ACHN (cell line): Measurements from ENCODE around the gene PLXNA1.

Experiments used
- DNase-seq: peaks from one replicate; pipeline ENCODE4 v3.0.0-alpha.2; 2015
- in situ Hi-C: cut with HindIII; loops from 2 replicates; pipeline ENCODE4 v1.10.0; 2017; ENCODE audit warnings: low sequenced_read_pairs, low pct_ligation_motif_present, low pct_unique_long_range_greater_than_20kb

Gene PLXNA1

GRCh38 chr3:126963261-126964190 is 19.4 kb upstream of the PLXNA1 start:
- in situ Hi-C loops: no loop called here
- DNase-seq: no peak

DNA sequence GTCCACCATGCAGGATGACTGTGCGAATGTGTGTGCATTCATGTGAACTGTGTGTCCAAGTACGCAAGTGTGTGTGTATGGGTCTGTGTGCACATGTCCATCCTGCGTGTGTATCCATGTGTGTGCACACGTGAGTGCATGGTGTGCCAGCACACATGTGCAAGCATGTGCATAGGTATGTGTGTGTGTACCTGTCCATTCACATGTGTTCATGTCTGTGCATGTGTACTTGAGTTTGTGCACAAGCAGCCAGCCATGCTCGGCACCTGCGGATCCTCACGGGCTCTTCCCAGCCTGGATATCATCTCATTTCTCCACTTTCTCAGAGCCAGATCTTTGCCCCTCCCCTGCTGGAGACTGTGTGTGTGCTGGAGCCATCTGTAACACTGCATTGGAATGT is 18.7 kb upstream of the PLXNA1 start:
- in situ Hi-C loops: no loop called here
- no peak for DNase-seq

GRCh38 chr3:126964950-126965349 is 18.0 kb upstream of the PLXNA1 start:
- in situ Hi-C loops: no loop called here
- DNase-seq: no peak

DNA sequence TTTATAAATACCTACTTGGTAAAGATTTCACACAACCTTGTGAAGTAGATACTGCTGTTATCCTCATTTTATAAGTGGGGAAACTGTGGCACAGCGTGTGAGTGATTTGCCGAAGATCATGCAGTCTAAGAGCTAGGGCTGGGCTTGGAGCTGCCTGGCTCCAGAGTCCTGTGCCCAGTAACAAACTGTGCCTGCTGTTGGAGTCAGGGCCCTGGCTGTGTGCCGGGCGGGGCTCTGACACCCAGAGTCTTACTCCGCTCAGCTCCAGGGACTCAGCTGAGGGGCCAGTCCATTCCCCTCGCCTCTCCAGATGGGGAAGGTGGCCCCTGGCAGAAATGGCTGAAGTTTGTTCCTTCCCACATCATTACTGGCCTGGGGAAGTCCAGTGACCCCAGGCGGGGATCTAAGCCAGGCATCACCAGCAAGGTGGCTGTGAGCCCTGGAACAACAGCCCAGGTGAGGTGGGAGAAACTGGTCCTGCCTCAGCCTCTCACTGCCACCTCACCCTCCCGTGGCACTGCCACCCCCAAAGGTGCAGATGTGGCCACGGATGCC is 17.3 kb upstream of the PLXNA1 start:
- in situ Hi-C loops: no loop called here
- no peak for DNase-seq

DNA sequence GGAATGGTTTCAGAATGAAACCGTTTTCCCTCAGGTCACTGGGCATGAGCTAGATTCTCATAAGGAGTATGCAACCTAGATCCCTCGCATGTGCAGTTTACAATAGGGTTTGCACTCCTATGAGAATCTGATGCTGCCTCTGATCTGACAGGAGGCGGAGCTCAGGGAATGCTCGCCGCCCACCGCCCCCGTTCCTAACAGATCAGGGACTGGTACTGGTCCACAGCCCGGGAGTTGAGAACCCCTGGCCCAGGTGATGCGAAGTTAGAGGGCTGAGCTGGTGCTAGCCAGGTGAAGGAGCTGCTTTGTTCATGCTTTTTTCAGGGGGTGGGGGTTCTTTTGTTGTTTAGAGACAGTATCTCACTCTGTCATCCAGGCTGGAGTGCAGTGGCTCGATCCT is 15.5 kb upstream of the PLXNA1 start:
- in situ Hi-C loops: no loop called here
- no peak for DNase-seq

DNA sequence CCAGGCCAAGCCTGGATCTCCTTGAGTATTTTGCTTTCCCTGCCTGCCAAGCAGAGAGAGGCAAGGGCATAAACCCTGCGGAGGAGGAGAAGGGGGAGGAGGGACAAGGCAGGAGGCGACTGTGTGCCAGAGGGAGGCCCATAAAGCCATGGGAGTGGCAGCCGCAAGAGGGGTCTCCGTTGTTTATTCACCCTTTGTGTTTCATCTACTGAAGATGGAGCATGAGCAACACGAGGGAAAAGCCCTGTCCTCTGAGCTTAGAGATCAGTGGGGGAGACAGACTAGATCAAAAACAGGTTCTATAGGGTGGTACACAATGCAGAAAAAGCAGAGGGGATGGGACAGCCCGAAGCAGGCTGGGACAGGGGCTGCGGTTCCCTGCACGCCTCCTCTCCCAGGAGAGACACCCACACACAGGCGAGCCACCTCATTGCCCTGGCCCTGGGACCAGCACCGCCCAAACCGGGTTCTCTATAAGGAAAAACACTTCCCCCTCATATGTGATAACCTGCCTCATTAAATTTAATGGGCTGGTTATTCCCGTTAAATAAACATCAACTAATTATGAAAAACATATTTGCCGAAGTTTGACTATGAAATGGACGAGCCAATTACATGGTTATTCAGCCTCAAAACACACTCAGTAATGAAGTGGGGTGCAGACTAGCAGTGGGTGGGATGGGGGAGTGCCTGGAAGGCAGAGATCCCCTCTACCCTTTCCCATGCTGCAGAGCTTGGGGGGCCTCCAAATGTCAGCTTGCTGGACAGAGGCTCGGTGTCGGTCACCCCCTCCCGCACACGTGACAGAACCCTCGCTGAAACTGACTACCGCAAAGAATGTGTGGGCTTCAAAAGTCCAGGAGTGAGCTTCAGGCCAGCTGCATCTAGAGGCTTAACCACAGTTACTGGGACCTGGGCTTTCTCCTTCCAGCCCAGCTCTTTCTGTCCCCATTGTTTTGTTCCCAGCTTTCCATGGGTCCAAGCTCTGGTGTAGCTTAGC is 14.2 kb upstream of the PLXNA1 start:
- no peak for DNase-seq

GRCh38 chr3:126969586-126969985 is 13.3 kb upstream of the PLXNA1 start:
- in situ Hi-C loops: no loop called here
- DNase-seq: peak; percentile 3

More for the DNA sequence above, 14.2 kb upstream of the PLXNA1 start:
- in situ Hi-C loops: no loop called here

DNA sequence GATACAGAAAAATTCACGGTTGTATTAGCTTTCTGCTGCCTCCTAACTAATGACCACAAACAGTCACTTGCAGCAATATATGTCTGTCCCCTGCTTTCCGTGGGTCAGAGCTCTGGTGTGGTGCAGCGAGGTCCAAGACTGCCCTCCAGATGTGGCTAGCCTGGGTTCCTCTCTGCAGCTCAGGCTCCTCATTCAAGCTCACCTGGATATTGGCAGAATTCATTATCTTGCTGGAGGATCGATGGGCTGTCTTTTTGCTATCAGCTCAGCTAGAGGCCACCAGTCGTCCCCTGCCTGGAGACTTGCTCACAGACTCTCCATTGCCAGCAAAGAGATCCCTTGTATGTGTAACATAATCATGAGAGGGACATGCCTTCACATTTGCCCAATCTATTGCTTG is 12.8 kb upstream of the PLXNA1 start:
- in situ Hi-C loops: no loop called here
- DNase-seq: no peak

DNA sequence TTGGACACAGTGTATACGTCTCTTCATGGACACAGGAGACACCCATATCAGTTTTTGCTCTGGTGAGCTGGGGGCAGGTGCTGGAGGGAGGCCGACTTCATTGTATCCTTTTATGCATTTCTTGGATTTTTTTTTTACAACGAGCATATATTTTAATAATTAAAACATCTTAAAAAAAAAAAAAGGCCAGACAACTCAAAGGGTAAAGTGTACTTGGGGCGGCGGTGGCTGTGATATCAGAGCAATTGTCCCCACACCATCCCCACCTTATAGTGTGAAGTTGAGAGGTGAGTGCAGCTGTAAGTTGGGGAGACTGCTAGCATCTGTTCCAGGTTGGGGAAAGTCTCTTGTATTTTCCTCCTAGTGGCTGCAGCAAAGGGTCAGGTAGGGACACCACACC is 12.0 kb upstream of the PLXNA1 start:
- no peak for DNase-seq
- in situ Hi-C loops: no loop called here

DNA sequence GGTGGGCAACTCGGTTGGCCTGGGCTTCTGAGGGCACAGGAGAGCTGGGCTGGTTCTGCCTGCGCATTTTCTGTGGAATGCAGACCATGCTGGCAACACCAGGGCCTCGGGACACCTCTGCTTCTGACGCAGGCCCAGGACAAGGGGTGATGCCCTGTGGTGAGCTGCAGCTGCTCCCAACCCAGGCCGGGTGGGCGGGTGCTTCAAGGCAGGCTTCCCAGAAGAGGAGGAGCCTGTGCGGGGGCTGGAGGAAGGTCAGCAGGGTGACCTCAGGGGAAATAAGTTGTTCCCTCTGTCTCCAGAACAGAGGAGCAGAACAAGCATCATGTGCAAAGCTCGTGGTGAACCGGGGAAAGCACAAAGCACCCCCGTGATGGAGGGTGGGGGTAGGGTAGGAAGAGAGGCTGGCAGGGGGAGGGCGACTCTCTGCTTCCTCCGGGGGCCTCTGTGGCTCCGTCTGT is 11.0 kb upstream of the PLXNA1 start:
- in situ Hi-C loops: no loop called here
- DNase-seq: no peak

DNA sequence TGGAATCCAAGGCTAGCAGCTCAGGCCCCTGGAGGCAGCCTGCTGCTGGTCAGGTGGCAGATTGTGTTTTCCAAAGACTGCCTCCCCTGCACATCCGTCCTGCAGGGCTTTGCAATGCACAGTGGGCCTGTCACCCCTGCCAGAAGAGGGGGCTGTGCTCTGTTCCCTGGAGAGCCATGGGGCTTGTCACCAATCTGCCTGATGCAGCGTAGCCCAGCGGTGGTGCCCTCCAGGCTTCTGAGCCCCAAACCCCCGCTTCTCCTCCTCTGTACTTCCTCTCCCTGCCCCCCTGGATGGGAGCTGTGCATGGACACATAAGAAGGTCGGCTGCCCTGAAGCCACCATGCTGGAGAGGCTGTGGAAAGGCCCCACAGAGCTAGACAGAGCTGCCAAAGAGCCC is 10.0 kb upstream of the PLXNA1 start:
- in situ Hi-C loops: no loop called here

DNA sequence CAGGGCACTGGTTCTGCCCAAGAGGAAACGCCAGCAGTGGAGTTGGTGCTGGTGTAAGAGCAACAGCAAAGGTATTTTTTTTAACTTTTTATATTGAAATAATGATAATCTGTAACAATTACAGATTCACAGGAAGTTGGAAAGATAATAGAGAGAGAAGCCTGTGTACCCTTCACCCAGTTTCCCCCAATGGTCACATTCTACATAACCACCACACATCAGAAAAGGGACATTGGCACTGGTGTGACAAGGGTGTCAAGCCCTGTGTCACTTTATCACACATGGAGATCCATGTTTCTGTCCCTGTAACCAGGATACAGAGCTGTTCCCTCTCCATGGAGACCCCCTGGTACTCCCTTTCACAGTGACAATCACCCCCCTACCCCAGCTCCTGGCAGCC is 9.1 kb upstream of the PLXNA1 start:
- in situ Hi-C loops: no loop called here
- no peak for DNase-seq

More for the DNA sequence above, 10.0 kb upstream of the PLXNA1 start:
- DNase-seq: no peak

DNA sequence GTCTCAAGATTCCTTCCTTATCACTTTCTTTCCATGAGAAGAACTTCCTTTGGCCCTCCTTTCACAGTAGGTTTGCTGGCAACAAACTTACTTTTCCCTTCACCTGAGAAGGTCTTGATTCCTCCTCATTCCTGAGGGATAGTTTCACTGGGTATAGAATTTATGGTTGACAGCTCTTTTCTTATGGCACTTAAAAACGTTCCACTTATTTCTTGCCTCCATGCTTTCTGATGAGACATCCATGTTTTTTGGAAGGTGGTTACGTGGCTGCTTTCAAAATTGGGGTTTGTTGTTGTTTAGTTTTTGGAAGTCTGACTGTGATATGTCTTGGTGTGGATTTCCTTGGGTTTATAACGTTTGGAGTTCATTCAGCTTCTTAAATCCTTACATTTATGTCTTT is 8.2 kb upstream of the PLXNA1 start:
- in situ Hi-C loops: no loop called here

GRCh38 chr3:126976906-126977305 is 6.0 kb upstream of the PLXNA1 start:
- no peak for DNase-seq
- in situ Hi-C loops: no loop called here

More for the DNA sequence above, 8.2 kb upstream of the PLXNA1 start:
- DNase-seq: no peak

DNA sequence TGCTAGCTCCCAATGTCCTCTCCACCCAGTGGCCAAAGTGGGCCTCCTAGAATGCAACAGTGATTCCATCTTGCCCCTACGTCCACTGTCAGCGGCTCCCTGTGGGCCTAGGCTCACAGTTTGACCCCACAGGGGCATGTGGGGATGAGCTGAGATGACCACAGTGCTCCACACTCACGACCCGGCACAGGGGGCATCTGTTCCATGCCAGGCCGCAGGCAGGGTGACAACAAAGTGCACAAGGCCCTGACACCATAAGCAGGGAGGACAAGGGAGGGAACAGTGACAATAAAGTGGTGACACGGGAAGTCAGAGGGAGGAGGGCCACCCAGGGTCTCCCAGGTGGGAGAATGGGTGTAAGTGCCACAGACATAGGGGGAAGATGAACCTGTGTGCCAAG is 5.1 kb upstream of the PLXNA1 start:
- in situ Hi-C loops: no loop called here
- DNase-seq: no peak

DNA sequence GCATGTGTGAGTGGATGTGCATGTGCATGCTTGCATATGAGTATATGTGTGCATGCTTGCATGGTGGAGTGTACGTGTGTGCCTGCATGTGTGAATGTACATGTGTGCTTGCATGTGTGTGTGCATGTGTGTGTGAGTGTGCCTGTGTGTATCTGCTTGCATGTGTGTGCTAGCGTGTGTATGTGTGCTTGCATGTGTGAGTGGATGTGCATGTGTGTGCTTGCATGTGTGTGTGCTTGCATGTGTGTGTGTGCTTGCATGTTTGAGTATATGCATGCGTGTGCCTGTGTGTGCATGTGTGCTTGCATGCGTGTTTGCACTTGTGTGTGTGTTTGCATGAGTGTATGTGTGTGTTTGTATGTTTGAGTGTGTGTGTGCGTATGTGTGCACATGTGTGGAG is 4.6 kb upstream of the PLXNA1 start:
- in situ Hi-C loops: no loop called here
- no peak for DNase-seq

GRCh38 chr3:126979046-126979628 is 3.8 kb upstream of the PLXNA1 start:
- DNase-seq: no peak
- in situ Hi-C loops: no loop called here

GRCh38 chr3:126980266-126980811 is 2.6 kb upstream of the PLXNA1 start:
- DNase-seq: no peak
- in situ Hi-C loops: no loop called here
